B cell (primary cell): Measurements from ENCODE around the gene PLN. TPM values are rescaled to one million over a fixed set of nuclear protein-coding genes. Genes with fewer than 3 reads are reported as not detected.

ENCODE experiments used
- ATAC-seq: fragments of 200-7000 bp; cut with Tn5 transposase; one replicate; pipeline ENCODE4 v1.10.0; 2021; ENCODE audit warnings: low read depth, mild to moderate bottlenecking, moderate number of reproducible peaks, moderate library complexity
- CTCF ChIA-PET: fragments of 350-600 bp; sonication (Branson Sonifier 250); formaldehyde crosslinking; loops from one replicate; lab custom pipeline; 2021; ENCODE audit warnings: antibody characterized with exemption, inconsistent platforms; lab: Charles Lee
- POLR2A ChIA-PET: fragments of 350-600 bp; sonication (Branson Sonifier 250); formaldehyde crosslinking; loops from one replicate; lab custom pipeline; 2021; ENCODE audit warnings: antibody characterized with exemption; lab: Charles Lee
- DNase-seq: peaks from one replicate; pipeline ENCODE4 v3.0.0; 2013
- H2AFZ ChIP-seq: 2 replicates; pipeline ENCODE4 v1.6.1; 2012; ENCODE audit warnings: mild to moderate bottlenecking, low read depth, low read length; ENCODE audit not compliant: insufficient read depth, poor library complexity, severe bottlenecking
- H3K27ac ChIP-seq, 2 donors: 1 replicate in 1 of 2; 2 replicates in 1 of 2; pipeline ENCODE4 v1.5.1; 2012 to 2013; ENCODE audit warnings: low read length in 2 of 2, mild to moderate bottlenecking in 2 of 2, moderate library complexity in 1 of 2
- H3K27me3 ChIP-seq, 4 experiments: fragments of 200-600 bp in 1 of 4; sonication (generic) in 1 of 4; replicated peaks in 1 of 4; 1 replicate in 2 of 4; 2 replicates in 2 of 4; pipeline versions ENCODE4 v1.6.1 to v1.7.0; 2013 to 2016; ENCODE audit warnings: low read length in 3 of 4, mild to moderate bottlenecking in 2 of 4, mixed read lengths in 1 of 4, moderate library complexity in 1 of 4; ENCODE audit not compliant: insufficient read depth in 4 of 4, control insufficient read depth in 3 of 4; ENCODE audit errors: control extremely low read depth in 1 of 4
- H3K36me3 ChIP-seq, 2 experiments: replicated peaks in 1 of 2; 1 replicate in 1 of 2; 2 replicates in 1 of 2; pipeline versions ENCODE4 v1.6.1 to v1.7.1; 2013; ENCODE audit warnings: low read length in 1 of 2; ENCODE audit not compliant: insufficient read depth in 2 of 2, control insufficient read depth in 1 of 2; ENCODE audit errors: control extremely low read depth in 1 of 2, extremely low read depth in 1 of 2
- H3K4me1 ChIP-seq, 2 donors: fragments of 200-600 bp in 1 of 2; sonication (generic) in 1 of 2; 1 replicate in 1 of 2; 2 replicates in 1 of 2; pipeline versions ENCODE4 v1.5.1 to v1.6.1; 2013 to 2017; ENCODE audit warnings: low read length in 2 of 2; ENCODE audit not compliant: control insufficient read depth in 2 of 2, insufficient read depth in 2 of 2
- H3K4me2 ChIP-seq: replicated peaks from 2 replicates; pipeline ENCODE3; 2012; ENCODE audit warnings: mild to moderate bottlenecking, low read depth, low read length; ENCODE audit not compliant: poor library complexity, severe bottlenecking
- H3K4me3 ChIP-seq, 5 experiments: fragments of 200-600 bp in 1 of 5; sonication (generic) in 1 of 5; 1 replicate in 3 of 5; 2 replicates in 2 of 5; pipeline versions ENCODE4 v1.5.1 to v1.7.0; 2011 to 2016; ENCODE audit warnings: low read length in 4 of 5, mild to moderate bottlenecking in 4 of 5, low read depth in 2 of 5, control low read depth in 1 of 5, moderate library complexity in 1 of 5; ENCODE audit not compliant: insufficient read depth in 1 of 5; ENCODE audit errors: control extremely low read depth in 1 of 5, extremely low read depth in 1 of 5
- H3K79me2 ChIP-seq: fragments of 200-600 bp; sonication (generic); one replicate; pipeline ENCODE4 v1.6.0; 2016; ENCODE audit warnings: low read length; ENCODE audit not compliant: control insufficient read depth, insufficient read depth
- H3K9ac ChIP-seq: fragments of 200-600 bp; sonication (generic); 2 replicates; pipeline ENCODE4 v1.6.1; 2017; ENCODE audit warnings: mild to moderate bottlenecking, low read length, moderate library complexity
- H3K9me3 ChIP-seq, 3 donors: one replicate each; pipeline versions ENCODE4 v1.6.1 to v1.7.1; 2013; ENCODE audit warnings: low read length in 2 of 3; ENCODE audit not compliant: control insufficient read depth in 2 of 3, insufficient read depth in 1 of 3; ENCODE audit errors: control extremely low read depth in 1 of 3
- H4K20me1 ChIP-seq: 2 replicates; pipeline ENCODE4 v1.6.0; 2012; ENCODE audit warnings: mild to moderate bottlenecking, low read length; ENCODE audit not compliant: insufficient read depth, control insufficient read depth, poor library complexity, severe bottlenecking
- H3K27ac Mint-ChIP-seq: one replicate; pipeline ENCODE4 v1.8.0; 2021; ENCODE audit warnings: mixed read lengths
- H3K27me3 Mint-ChIP-seq: one replicate; pipeline ENCODE4 v1.8.0; 2021; ENCODE audit warnings: mixed read lengths
- H3K4me1 Mint-ChIP-seq: one replicate; pipeline ENCODE4 v1.8.0; 2021; ENCODE audit warnings: mixed read lengths
- H3K4me3 Mint-ChIP-seq: one replicate; pipeline ENCODE4 v1.8.0; 2021; ENCODE audit warnings: mixed read lengths
- H3K9me3 Mint-ChIP-seq: one replicate; pipeline ENCODE4 v1.8.0; 2022; ENCODE audit warnings: mixed read lengths; ENCODE audit not compliant: insufficient read depth
- CTCF ChIP-seq: fragments of 200-600 bp; IDR thresholded peaks from one replicate; pipeline ENCODE4 v1.8.0; 2022; ENCODE audit warnings: antibody characterized with exemption, mild to moderate bottlenecking
- EZH2 ChIP-seq: IDR thresholded peaks from 2 replicates; pipeline ENCODE4 v1.6.1; 2012; ENCODE audit warnings: borderline replicate concordance, low read depth, mild to moderate bottlenecking, moderate library complexity, low read length; ENCODE audit not compliant: insufficient read depth, poor library complexity, severe bottlenecking
- WGBS: methylation state at CpG from one replicate; pipeline ENCODE4 v1.1.5; 2013; ENCODE audit warnings: missing lambda C conversion rate; ENCODE audit not compliant: insufficient coverage; 5-methylcytosine and 5-hydroxymethylcytosine counted together
- intact Hi-C: fragments of 100-400 bp; cut with micrococcal nuclease; formaldehyde crosslinking; loops from one replicate; pipeline ENCODE4 v1.10.0; 2022
- polyA plus RNA-seq: library from polyadenylated mRNA; depleted of rRNA; stranded (reverse); fragments of >200 nt; gene quantifications from 2 replicates; pipeline ENCODE4 v1.2.3, GENCODE V29; 2012
- total RNA-seq, 2 donors: library from RNA; stranded (reverse); fragments of 120-200 nt in 1 of 2; gene quantifications; 1 replicate in 1 of 2; 2 replicates in 1 of 2; pipeline versions ENCODE4 v1.2.3 to v1.2.4, GENCODE V29; 2013 to 2022

The PLN gene
- total and polyA plus RNA-seq, 2 donors (not counting 1 experiment from before 2014, with no cell fraction given) = not detected

DNA sequence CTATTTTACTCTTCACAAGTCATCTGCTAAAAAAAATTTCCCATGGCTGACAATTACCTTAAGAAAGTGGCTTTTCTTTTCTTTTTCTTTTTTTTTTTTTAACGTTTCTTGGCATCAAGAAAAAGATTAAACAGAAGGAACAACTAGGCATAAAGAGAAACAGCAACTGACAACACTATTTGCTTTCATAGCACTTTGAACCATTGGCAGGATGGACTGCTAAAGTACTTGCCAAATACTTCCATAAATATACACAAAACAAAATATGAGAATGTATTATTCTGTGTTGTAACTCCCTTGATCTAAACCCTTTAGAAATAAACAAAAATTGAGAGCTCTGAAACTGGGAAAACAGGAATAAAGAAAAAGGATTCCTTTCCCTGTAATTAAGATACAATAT, 20.0 kb upstream of the PLN start:
- Mint-ChIP-seq H3K4me3 (no peak overlapping the region), H3K27ac (no peak overlapping the region), H3K9me3 (no peaks in the 10 kb centered on the region), H3K4me1 (peaks cover 10% of the 10 kb centered on the region), H3K27me3 (no peaks in the 10 kb centered on the region)
- Histone ChIP-seq H3K9ac (no peak overlapping the region), H3K4me1 (no peaks in the 10 kb centered on the region), H4K20me1 (peaks cover 8% of the 10 kb centered on the region), H3K4me2 (no peak overlapping the region), H3K4me3 (no peak overlapping the region), H3K36me3 (peaks cover 2 to 7% of the 10 kb centered on the region in 2 experiments), H2AFZ (no peak overlapping the region), H3K27ac (no peak overlapping the region), H3K9me3 (peaks cover 0 to 3% (median 2%) of the 10 kb centered on the region in 3 donors), H3K27me3 (no peaks in the 10 kb centered on the region), H3K79me2 (peaks cover 5% of the 10 kb centered on the region)
- TF ChIP-seq CTCF = no peak
- no peak for TF ChIP-seq EZH2
- DNase-seq (no peak), ATAC-seq (no peak)
- ChIA-PET CTCF (no interaction called here), POLR2A (no interaction called here)
- intact Hi-C loops = no loop called here
- no CpG with 5 or more reads among the region's 1 CpG for WGBS

- H3K4me1 Mint-ChIP-seq = peaks cover 10% of the 10 kb centered on the region
Observed at GRCh38 chr6:118529756-118530155, 18.3 kb upstream of the PLN start.

More at GRCh38 chr6:118529756-118530155, 18.3 kb upstream of the PLN start:
- H3K27ac ChIP-seq = no peak overlapping the region
- no peak overlapping the region for H3K27ac Mint-ChIP-seq
- ChIA-PET CTCF (interaction anchor here (0.6 kb wide), 1 partner anchor 35 kb away, joined by 3 read pairs; no protein-coding TSS in a partner anchor), POLR2A (no interaction called here)
- no peak overlapping the region for H3K4me3 ChIP-seq
- intact Hi-C loops = no loop called here
- no CpG with 5 or more reads among the region's 2 CpGs for WGBS
- H3K9me3 Mint-ChIP-seq = no peaks in the 10 kb centered on the region
- no peaks in the 10 kb centered on the region for H3K36me3 ChIP-seq
- no peak for ATAC-seq
- H3K79me2 ChIP-seq = peaks cover 5% of the 10 kb centered on the region
- H3K4me1 ChIP-seq = no peaks in the 10 kb centered on the region
- no peak overlapping the region for H3K4me2 ChIP-seq
- peaks cover 7% of the 10 kb centered on the region for H4K20me1 ChIP-seq
- no peak overlapping the region for H3K9ac ChIP-seq
- H3K27me3 Mint-ChIP-seq = no peaks in the 10 kb centered on the region
- TF ChIP-seq CTCF = no peak
- TF ChIP-seq EZH2 = no peak
- DNase-seq = no peak
- H3K9me3 ChIP-seq = peaks cover 0 to 2% (median under 1%) of the 10 kb centered on the region in 3 donors
- no peak overlapping the region for H2AFZ ChIP-seq
- no peaks in the 10 kb centered on the region for H3K27me3 ChIP-seq
- no peak overlapping the region for H3K4me3 Mint-ChIP-seq
